Epidermal melanocyte (primary cell): ENCODE data around the gene KIAA0825.
"Not testable (repeated sequence)": the region's sequence is repeated elsewhere in the genome, so short reads cannot be mapped to it uniquely, and the experiment has no call there.

Experiments used
- DNase-seq: peaks from one replicate; pipeline ENCODE4 v3.0.0; 2011; ENCODE audit warnings: low spot score; ENCODE audit not compliant: insufficient read length

The KIAA0825 gene

GRCh38 chr5:94188725-94189124 lies 429.7 kb downstream of the KIAA0825 start:
- no peak for DNase-seq

DNA sequence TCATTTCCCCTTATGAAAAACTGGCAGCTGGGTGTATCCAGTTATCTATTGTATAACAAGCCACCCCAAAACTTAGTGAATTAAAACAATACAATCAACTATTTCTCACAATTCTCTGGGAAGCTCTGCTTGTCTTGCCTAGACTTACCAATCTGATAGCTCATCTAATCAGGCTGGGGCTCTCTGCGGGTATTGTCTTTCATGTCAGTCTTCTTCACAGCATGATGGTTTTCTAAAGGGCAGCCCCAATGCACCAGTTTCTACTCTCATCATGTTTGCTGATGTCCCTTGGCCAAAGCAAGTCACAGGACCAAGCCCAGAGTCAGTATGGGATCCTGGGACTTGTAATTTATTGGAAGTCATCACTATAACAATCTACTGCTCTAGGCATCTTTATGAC lies 433.5 kb downstream of the KIAA0825 start:
- no peak for DNase-seq

- DNase-seq = no peak
These were observed 436.5 kb downstream of the KIAA0825 start for GRCh38 chr5:94181895-94182294.

- DNase-seq = no peak
These were observed 437.6 kb downstream of the KIAA0825 start for GRCh38 chr5:94180761-94181160.

- DNase-seq = no peak
These were observed 442.5 kb downstream of the KIAA0825 start for GRCh38 chr5:94175912-94176311.

DNA sequence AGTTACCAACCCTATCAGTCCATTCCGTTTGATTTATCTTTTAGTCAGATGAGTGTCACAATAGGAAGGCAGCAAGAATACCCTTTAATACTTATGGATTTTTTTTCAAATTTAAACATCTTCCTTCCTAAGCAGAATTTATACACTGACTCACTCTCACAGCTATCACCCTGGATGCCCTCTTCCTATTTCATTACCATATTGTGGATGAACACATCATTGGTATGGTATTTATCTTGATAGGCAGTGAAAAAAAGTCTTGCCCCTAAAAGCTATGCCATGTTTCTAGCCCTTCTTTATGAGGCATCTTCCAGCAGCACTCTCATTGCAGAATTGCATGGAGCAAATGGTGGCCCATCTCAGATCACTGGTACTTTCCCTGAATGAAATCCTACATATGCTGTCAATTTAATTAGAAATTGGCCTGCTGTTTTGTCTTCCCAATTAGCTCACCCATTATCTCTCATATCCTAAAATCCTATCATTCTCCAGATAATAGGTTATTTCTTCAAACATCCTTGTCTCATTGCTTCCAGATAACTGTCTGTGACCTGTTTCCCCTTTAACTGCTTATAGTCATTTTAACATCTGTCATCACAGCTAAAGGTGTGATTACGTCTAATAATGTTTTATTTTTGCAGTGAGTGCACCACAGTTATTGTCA lies 443.5 kb downstream of the KIAA0825 start:
- no peak for DNase-seq

DNA sequence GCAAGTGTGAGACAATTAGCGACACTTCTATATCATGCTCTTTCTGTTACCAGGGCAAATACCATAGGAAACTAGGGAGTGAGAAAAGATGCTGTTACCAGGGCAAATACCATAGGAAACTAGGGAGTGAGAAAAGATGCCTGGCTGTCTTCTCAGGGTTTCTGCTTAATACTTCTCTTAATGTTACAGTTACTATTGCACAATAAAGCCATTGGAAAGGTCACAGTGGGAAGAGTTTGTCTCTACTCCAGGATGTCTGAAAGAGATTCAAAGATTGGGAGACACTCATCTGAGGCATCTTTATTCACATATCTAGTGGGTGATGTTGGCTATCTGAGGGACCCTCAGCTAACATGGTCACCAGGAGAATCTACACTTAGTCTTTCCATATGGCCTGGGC lies 445.3 kb downstream of the KIAA0825 start:
- DNase-seq = no peak

DNA sequence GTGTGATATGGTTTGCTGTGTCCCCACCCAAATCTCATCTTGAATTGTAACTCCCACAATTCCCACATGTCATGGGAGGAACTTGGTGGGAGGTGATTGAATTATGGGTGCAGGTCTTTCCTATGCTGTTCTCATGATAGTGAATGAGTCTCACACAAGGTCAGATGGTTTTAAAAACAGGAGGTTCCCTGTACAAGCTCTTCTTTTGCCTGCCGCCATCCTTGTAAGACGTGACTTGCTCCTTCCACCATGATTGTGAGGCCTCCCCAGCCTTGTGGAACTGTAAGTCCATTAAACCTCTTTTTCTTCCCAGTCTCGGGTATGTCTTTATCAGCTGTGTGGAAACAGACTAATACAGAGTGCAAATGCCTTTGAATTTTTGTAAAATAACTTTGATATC lies 447.3 kb downstream of the KIAA0825 start:
- DNase-seq = not testable (repeated sequence)

- not testable (repeated sequence) for DNase-seq
These were observed 448.2 kb downstream of the KIAA0825 start for GRCh38 chr5:94170158-94170557.

GRCh38 chr5:94168151-94168550 lies 450.3 kb downstream of the KIAA0825 start:
- DNase-seq = no peak

DNA sequence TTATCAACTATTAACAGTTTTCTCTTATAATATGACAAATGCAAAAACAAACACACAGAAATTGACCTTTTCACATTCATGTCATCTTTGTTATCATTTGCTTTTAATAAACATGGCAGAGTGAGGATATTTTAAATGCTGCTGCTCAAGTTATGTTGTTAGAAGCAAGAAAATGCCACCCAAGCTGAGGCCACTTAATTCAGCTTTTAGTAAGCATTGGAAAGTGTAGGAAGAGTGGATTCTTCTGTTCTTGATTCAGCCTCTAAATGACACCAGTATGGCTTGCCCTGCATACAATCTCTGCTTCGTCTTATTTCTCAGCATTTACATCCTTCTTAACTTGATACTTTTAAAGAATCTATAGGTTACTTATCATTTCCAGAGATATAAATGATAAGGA lies 456.6 kb downstream of the KIAA0825 start:
- no peak for DNase-seq

DNA sequence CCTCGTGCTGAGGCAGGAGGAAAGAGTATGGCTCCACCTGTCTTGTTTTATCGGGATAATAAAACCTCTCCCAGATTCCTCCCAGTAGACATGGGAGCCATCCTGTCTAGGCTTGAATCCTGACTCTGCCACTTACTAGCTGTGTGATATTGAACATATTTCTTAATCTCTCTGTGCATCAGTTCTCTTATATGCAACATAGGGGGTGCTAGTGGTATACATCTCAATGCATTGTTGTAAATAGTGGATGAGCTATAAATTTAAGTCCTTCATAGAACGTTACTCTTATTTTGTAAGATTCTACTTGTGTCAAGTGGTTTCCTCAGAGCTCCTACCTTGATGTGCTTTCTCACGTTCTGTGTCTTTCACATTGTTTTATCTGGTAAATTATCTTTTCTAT lies 459.3 kb downstream of the KIAA0825 start:
- no peak for DNase-seq

GRCh38 chr5:94157704-94158539 lies 460.5 kb downstream of the KIAA0825 start:
- no peak for DNase-seq

- DNase-seq = no peak
These were observed 463.7 kb downstream of the KIAA0825 start for GRCh38 chr5:94154672-94155071.

GRCh38 chr5:94153736-94154450 lies 464.5 kb downstream of the KIAA0825 start:
- DNase-seq = no peak

GRCh38 chr5:94143621-94144020 lies 474.8 kb downstream of the KIAA0825 start:
- DNase-seq = not testable (repeated sequence)

DNA sequence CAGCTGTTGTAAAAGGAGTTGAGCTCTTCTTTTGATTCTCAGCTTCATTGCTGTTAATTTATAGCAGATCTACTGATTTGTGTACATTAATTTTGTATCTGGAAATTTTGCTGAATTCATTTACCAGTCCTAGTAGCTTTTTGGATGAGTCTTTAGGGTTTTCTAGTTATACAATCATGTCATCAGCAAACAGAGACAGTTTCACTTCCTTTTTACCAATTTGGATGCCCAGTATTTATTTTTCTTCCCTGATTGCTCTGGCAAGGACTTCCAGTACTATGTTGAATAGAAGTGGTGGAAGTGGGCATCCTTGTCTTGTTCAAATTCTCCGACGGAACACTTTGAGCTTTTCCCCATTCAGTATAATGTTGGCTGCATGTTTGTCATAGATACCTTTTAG lies 478.1 kb downstream of the KIAA0825 start:
- DNase-seq = no peak

- DNase-seq = no peak
These were observed 488.3 kb downstream of the KIAA0825 start for GRCh38 chr5:94130077-94130476.

GRCh38 chr5:94125107-94125506 lies 493.3 kb downstream of the KIAA0825 start:
- no peak for DNase-seq

- DNase-seq = not testable (repeated sequence)
These were observed 502.1 kb downstream of the KIAA0825 start for GRCh38 chr5:94116317-94116716.

- DNase-seq = no peak
These were observed 505.3 kb downstream of the KIAA0825 start for GRCh38 chr5:94113087-94113486.
